ENCODE results near the gene VNN1. TPM values are rescaled to one million over a fixed set of nuclear protein-coding genes. Genes with fewer than 3 reads are reported as not detected.
A peak's percentile ranks its signal among the peaks of the same experiment; 100 is the strongest.

VNN1 gene
- total and polyA plus RNA-seq, 7 donors = 0.06 to 0.62 (median 0.32) TPM

GRCh38 chr6:132669690-132670291 lies 44.1 kb downstream of the VNN1 start:
- DNase-seq (no peak), ATAC-seq (peak in 2 of 4 donors; percentile 44 to 59)
- Histone ChIP-seq H3K9me3 (no peaks in the 10 kb centered on the region), H3K27me3 (ENCODE audit: insufficient read depth in 3 of 3, low read length in 2 of 3) (no peaks in the 10 kb centered on the region), H3K4me3 (no peak overlapping the region), H3K4me1 (no peaks in the 10 kb centered on the region), H3K36me3 (ENCODE audit: insufficient read depth in 1 of 2, low read depth in 1 of 2) (no peaks in the 10 kb centered on the region), H3K27ac (no peak overlapping the region)
- 7 to 11% (median 10%) methylated on average over 4 of the region's 4 CpGs for WGBS, 3 donors
- TF ChIP-seq, protein P1, sequence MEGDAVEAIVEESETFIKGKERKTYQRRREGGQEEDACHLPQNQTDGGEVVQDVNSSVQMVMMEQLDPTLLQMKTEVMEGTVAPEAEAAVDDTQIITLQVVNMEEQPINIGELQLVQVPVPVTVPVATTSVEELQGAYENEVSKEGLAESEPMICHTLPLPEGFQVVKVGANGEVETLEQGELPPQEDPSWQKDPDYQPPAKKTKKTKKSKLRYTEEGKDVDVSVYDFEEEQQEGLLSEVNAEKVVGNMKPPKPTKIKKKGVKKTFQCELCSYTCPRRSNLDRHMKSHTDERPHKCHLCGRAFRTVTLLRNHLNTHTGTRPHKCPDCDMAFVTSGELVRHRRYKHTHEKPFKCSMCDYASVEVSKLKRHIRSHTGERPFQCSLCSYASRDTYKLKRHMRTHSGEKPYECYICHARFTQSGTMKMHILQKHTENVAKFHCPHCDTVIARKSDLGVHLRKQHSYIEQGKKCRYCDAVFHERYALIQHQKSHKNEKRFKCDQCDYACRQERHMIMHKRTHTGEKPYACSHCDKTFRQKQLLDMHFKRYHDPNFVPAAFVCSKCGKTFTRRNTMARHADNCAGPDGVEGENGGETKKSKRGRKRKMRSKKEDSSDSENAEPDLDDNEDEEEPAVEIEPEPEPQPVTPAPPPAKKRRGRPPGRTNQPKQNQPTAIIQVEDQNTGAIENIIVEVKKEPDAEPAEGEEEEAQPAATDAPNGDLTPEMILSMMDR (IDR thresholded peaks at IDR 0.05) = peak; percentile 39
- intact Hi-C loops (cut with DNase I) = loop anchor here in 1 of 2 donors (5.0 to 10.0 kb wide), 2 partner anchors 95 to 128 kb away; partner anchors contain the start of gene SLC18B1

GRCh38 chr6:132666118-132666517 lies 47.7 kb downstream of the VNN1 start:
- Histone ChIP-seq H3K4me3 (no peak overlapping the region), H3K4me1 (no peaks in the 10 kb centered on the region), H3K36me3 (ENCODE audit: insufficient read depth in 1 of 2, low read depth in 1 of 2) (no peaks in the 10 kb centered on the region), H3K9me3 (no peaks in the 10 kb centered on the region), H3K27ac (no peak overlapping the region), H3K27me3 (ENCODE audit: insufficient read depth in 3 of 3, low read length in 2 of 3) (no peaks in the 10 kb centered on the region)
- TF ChIP-seq, protein P1 (IDR thresholded peaks at IDR 0.05) = no peak
- WGBS, 3 donors = 74 to 87% (median 84%) methylated on average over 4 of the region's 4 CpGs
- no peak for ATAC-seq
- intact Hi-C loops (cut with DNase I) = no loop called here
- no peak for DNase-seq

GRCh38 chr6:132664309-132665034 lies 49.4 kb downstream of the VNN1 start:
- intact Hi-C loops (cut with DNase I) = no loop called here
- Histone ChIP-seq H3K27me3 (ENCODE audit: insufficient read depth in 3 of 3, low read length in 2 of 3) (no peaks in the 10 kb centered on the region), H3K4me3 (no peak overlapping the region), H3K36me3 (ENCODE audit: insufficient read depth in 1 of 2, low read depth in 1 of 2) (no peaks in the 10 kb centered on the region), H3K27ac (no peak overlapping the region), H3K4me1 (no peaks in the 10 kb centered on the region), H3K9me3 (no peaks in the 10 kb centered on the region)
- DNase-seq = no peak
- WGBS, 3 donors = 79 to 97% (median 97%) methylated on average over 1 of the region's 1 CpG
- TF ChIP-seq, protein P1 (IDR thresholded peaks at IDR 0.05) = no peak
- no peak for ATAC-seq

GRCh38 chr6:132663661-132664060 lies 50.2 kb downstream of the VNN1 start:
- Histone ChIP-seq H3K27me3 (ENCODE audit: insufficient read depth in 3 of 3, low read length in 2 of 3) (no peaks in the 10 kb centered on the region), H3K36me3 (ENCODE audit: insufficient read depth in 1 of 2, low read depth in 1 of 2) (no peaks in the 10 kb centered on the region), H3K9me3 (no peaks in the 10 kb centered on the region), H3K4me3 (no peak overlapping the region), H3K27ac (no peak overlapping the region), H3K4me1 (no peaks in the 10 kb centered on the region)
- WGBS, 3 donors = 78 to 93% (median 82%) methylated on average over 1 of the region's 1 CpG
- DNase-seq (no peak), ATAC-seq (no peak)
- TF ChIP-seq, protein P1 (IDR thresholded peaks at IDR 0.05) = no peak
- intact Hi-C loops (cut with DNase I) = no loop called here
